B cell (primary cell): ENCODE measurements around the gene CDT1. TPM values are rescaled to one million over a fixed set of nuclear protein-coding genes. Genes with fewer than 3 reads are reported as not detected.

ENCODE experiments used
- ATAC-seq: fragments of 200-7000 bp; cut with Tn5 transposase; one replicate; pipeline ENCODE4 v1.10.0; 2021; ENCODE audit warnings: low read depth, mild to moderate bottlenecking, moderate number of reproducible peaks, moderate library complexity
- CTCF ChIA-PET: fragments of 350-600 bp; sonication (Branson Sonifier 250); formaldehyde crosslinking; loops from one replicate; lab custom pipeline; 2021; ENCODE audit warnings: antibody characterized with exemption, inconsistent platforms; lab: Charles Lee
- POLR2A ChIA-PET: fragments of 350-600 bp; sonication (Branson Sonifier 250); formaldehyde crosslinking; loops from one replicate; lab custom pipeline; 2021; ENCODE audit warnings: antibody characterized with exemption; lab: Charles Lee
- DNase-seq: peaks from one replicate; pipeline ENCODE4 v3.0.0; 2013
- H2AFZ ChIP-seq: 2 replicates; pipeline ENCODE4 v1.6.1; 2012; ENCODE audit warnings: mild to moderate bottlenecking, low read depth, low read length; ENCODE audit not compliant: insufficient read depth, poor library complexity, severe bottlenecking
- H3K27ac ChIP-seq, 2 donors: 1 replicate in 1 of 2; 2 replicates in 1 of 2; pipeline ENCODE4 v1.5.1; 2012 to 2013; ENCODE audit warnings: low read length in 2 of 2, mild to moderate bottlenecking in 2 of 2, moderate library complexity in 1 of 2
- H3K27me3 ChIP-seq, 4 experiments: fragments of 200-600 bp in 1 of 4; sonication (generic) in 1 of 4; replicated peaks in 1 of 4; 1 replicate in 2 of 4; 2 replicates in 2 of 4; pipeline versions ENCODE4 v1.6.1 to v1.7.0; 2013 to 2016; ENCODE audit warnings: low read length in 3 of 4, mild to moderate bottlenecking in 2 of 4, mixed read lengths in 1 of 4, moderate library complexity in 1 of 4; ENCODE audit not compliant: insufficient read depth in 4 of 4, control insufficient read depth in 3 of 4; ENCODE audit errors: control extremely low read depth in 1 of 4
- H3K36me3 ChIP-seq, 2 experiments: replicated peaks in 1 of 2; 1 replicate in 1 of 2; 2 replicates in 1 of 2; pipeline versions ENCODE4 v1.6.1 to v1.7.1; 2013; ENCODE audit warnings: low read length in 1 of 2; ENCODE audit not compliant: insufficient read depth in 2 of 2, control insufficient read depth in 1 of 2; ENCODE audit errors: control extremely low read depth in 1 of 2, extremely low read depth in 1 of 2
- H3K4me1 ChIP-seq, 2 donors: fragments of 200-600 bp in 1 of 2; sonication (generic) in 1 of 2; 1 replicate in 1 of 2; 2 replicates in 1 of 2; pipeline versions ENCODE4 v1.5.1 to v1.6.1; 2013 to 2017; ENCODE audit warnings: low read length in 2 of 2; ENCODE audit not compliant: control insufficient read depth in 2 of 2, insufficient read depth in 2 of 2
- H3K4me2 ChIP-seq: replicated peaks from 2 replicates; pipeline ENCODE3; 2012; ENCODE audit warnings: mild to moderate bottlenecking, low read depth, low read length; ENCODE audit not compliant: poor library complexity, severe bottlenecking
- H3K4me3 ChIP-seq, 5 experiments: fragments of 200-600 bp in 1 of 5; sonication (generic) in 1 of 5; 1 replicate in 3 of 5; 2 replicates in 2 of 5; pipeline versions ENCODE4 v1.5.1 to v1.7.0; 2011 to 2016; ENCODE audit warnings: low read length in 4 of 5, mild to moderate bottlenecking in 4 of 5, low read depth in 2 of 5, control low read depth in 1 of 5, moderate library complexity in 1 of 5; ENCODE audit not compliant: insufficient read depth in 1 of 5; ENCODE audit errors: control extremely low read depth in 1 of 5, extremely low read depth in 1 of 5
- H3K79me2 ChIP-seq: fragments of 200-600 bp; sonication (generic); one replicate; pipeline ENCODE4 v1.6.0; 2016; ENCODE audit warnings: low read length; ENCODE audit not compliant: control insufficient read depth, insufficient read depth
- H3K9ac ChIP-seq: fragments of 200-600 bp; sonication (generic); 2 replicates; pipeline ENCODE4 v1.6.1; 2017; ENCODE audit warnings: mild to moderate bottlenecking, low read length, moderate library complexity
- H3K9me3 ChIP-seq, 3 donors: one replicate each; pipeline versions ENCODE4 v1.6.1 to v1.7.1; 2013; ENCODE audit warnings: low read length in 2 of 3; ENCODE audit not compliant: control insufficient read depth in 2 of 3, insufficient read depth in 1 of 3; ENCODE audit errors: control extremely low read depth in 1 of 3
- H4K20me1 ChIP-seq: 2 replicates; pipeline ENCODE4 v1.6.0; 2012; ENCODE audit warnings: mild to moderate bottlenecking, low read length; ENCODE audit not compliant: insufficient read depth, control insufficient read depth, poor library complexity, severe bottlenecking
- H3K27ac Mint-ChIP-seq: one replicate; pipeline ENCODE4 v1.8.0; 2021; ENCODE audit warnings: mixed read lengths
- H3K27me3 Mint-ChIP-seq: one replicate; pipeline ENCODE4 v1.8.0; 2021; ENCODE audit warnings: mixed read lengths
- H3K4me1 Mint-ChIP-seq: one replicate; pipeline ENCODE4 v1.8.0; 2021; ENCODE audit warnings: mixed read lengths
- H3K4me3 Mint-ChIP-seq: one replicate; pipeline ENCODE4 v1.8.0; 2021; ENCODE audit warnings: mixed read lengths
- H3K9me3 Mint-ChIP-seq: one replicate; pipeline ENCODE4 v1.8.0; 2022; ENCODE audit warnings: mixed read lengths; ENCODE audit not compliant: insufficient read depth
- EZH2 ChIP-seq: IDR thresholded peaks from 2 replicates; pipeline ENCODE4 v1.6.1; 2012; ENCODE audit warnings: borderline replicate concordance, low read depth, mild to moderate bottlenecking, moderate library complexity, low read length; ENCODE audit not compliant: insufficient read depth, poor library complexity, severe bottlenecking
- WGBS: methylation state at CpG from one replicate; pipeline ENCODE4 v1.1.5; 2013; ENCODE audit warnings: missing lambda C conversion rate; ENCODE audit not compliant: insufficient coverage; 5-methylcytosine and 5-hydroxymethylcytosine counted together
- intact Hi-C: fragments of 100-400 bp; cut with micrococcal nuclease; formaldehyde crosslinking; loops from one replicate; pipeline ENCODE4 v1.10.0; 2022
- polyA plus RNA-seq: library from polyadenylated mRNA; depleted of rRNA; stranded (reverse); fragments of >200 nt; gene quantifications from 2 replicates; pipeline ENCODE4 v1.2.3, GENCODE V29; 2012
- total RNA-seq, 2 donors: library from RNA; stranded (reverse); fragments of 120-200 nt in 1 of 2; gene quantifications; 1 replicate in 1 of 2; 2 replicates in 1 of 2; pipeline versions ENCODE4 v1.2.3 to v1.2.4, GENCODE V29; 2013 to 2022
- TF ChIP-seq, protein P1 (sequence below): fragments of 200-600 bp; IDR thresholded peaks from one replicate; pipeline ENCODE4 v1.8.0; 2022; ENCODE audit warnings: antibody characterized with exemption, mild to moderate bottlenecking

CDT1 gene
- total and polyA plus RNA-seq, 2 donors (not counting 1 experiment from before 2014, with no cell fraction given) = 0.27 to 0.36 TPM

DNA sequence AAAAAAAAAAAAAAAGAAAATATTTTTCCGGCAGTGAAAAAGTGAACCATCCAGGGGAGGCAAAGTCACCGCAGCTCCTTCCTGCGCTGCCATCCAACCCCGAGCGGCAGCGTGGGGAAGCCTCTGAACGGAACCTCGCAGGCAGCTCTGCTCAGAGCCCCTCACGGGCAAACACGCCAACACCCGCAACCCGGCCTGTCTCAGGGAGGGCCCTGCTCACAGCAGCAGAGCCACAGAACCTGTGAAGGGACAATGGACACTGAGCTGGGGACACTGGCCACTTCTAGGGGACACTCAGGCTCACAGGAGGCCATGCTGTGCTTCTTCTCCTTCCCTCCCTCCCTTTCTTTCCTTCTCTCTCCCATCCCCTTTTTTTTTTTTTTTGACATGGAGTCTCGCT is 29.5 kb downstream of the CDT1 start:
- no peak overlapping the region for H3K27ac Mint-ChIP-seq
- H3K4me1 Mint-ChIP-seq = peaks cover 2% of the 10 kb centered on the region
- Histone ChIP-seq H3K79me2 (no peaks in the 10 kb centered on the region), H3K27ac (no peak overlapping the region), H3K4me3 (no peak overlapping the region), H3K9ac (no peak overlapping the region), H3K36me3 (peaks cover 0 to 2% of the 10 kb centered on the region in 2 experiments), H3K4me2 (no peak overlapping the region), H2AFZ (no peak overlapping the region), H4K20me1 (no peaks in the 10 kb centered on the region), H3K27me3 (no peaks in the 10 kb centered on the region), H3K4me1 (no peaks in the 10 kb centered on the region), H3K9me3 (no peaks in the 10 kb centered on the region)
- TF ChIP-seq, protein P1, sequence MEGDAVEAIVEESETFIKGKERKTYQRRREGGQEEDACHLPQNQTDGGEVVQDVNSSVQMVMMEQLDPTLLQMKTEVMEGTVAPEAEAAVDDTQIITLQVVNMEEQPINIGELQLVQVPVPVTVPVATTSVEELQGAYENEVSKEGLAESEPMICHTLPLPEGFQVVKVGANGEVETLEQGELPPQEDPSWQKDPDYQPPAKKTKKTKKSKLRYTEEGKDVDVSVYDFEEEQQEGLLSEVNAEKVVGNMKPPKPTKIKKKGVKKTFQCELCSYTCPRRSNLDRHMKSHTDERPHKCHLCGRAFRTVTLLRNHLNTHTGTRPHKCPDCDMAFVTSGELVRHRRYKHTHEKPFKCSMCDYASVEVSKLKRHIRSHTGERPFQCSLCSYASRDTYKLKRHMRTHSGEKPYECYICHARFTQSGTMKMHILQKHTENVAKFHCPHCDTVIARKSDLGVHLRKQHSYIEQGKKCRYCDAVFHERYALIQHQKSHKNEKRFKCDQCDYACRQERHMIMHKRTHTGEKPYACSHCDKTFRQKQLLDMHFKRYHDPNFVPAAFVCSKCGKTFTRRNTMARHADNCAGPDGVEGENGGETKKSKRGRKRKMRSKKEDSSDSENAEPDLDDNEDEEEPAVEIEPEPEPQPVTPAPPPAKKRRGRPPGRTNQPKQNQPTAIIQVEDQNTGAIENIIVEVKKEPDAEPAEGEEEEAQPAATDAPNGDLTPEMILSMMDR = no peak
- no peak for TF ChIP-seq EZH2
- ChIA-PET POLR2A (interaction anchor here (0.6 kb wide), 1 partner anchor 82 kb away, joined by 3 read pairs; no protein-coding TSS in a partner anchor), CTCF (no interaction called here)
- no peak for ATAC-seq
- no peak overlapping the region for H3K4me3 Mint-ChIP-seq
- no peaks in the 10 kb centered on the region for H3K9me3 Mint-ChIP-seq
- no peak for DNase-seq
- intact Hi-C loops = no loop called here
- WGBS = 91% methylated on average over 11 of the region's 13 CpGs
- H3K27me3 Mint-ChIP-seq = no peaks in the 10 kb centered on the region

DNA sequence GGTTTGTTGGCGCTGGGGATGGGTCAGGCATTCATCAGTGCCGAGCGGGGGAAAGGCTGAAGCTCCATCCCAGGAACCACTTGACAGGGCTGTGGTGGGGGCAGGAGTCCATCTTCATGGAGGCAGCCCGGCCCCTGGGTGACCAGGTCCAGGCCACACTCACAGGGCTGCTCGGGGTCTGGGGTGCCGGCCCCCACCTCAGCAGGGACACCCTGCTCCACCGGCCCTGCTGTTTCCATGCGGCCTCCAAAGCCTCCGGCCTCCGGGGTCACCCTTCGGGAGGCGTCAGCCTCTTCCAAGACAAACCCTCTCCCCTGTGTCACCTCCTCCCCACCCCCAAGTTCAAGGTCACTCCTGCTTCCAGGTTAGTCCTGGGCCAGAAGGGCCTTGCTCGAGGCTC is 31.1 kb downstream of the CDT1 start:
- H3K27me3 ChIP-seq = no peaks in the 10 kb centered on the region
- peaks cover 0 to 3% of the 10 kb centered on the region in 2 experiments for H3K36me3 ChIP-seq
- no peaks in the 10 kb centered on the region for H4K20me1 ChIP-seq
- POLR2A ChIA-PET = no interaction called here
- Mint-ChIP-seq H3K27ac (no peak overlapping the region), H3K9me3 (no peaks in the 10 kb centered on the region), H3K4me1 (peaks cover 2% of the 10 kb centered on the region), H3K27me3 (no peaks in the 10 kb centered on the region), H3K4me3 (no peak overlapping the region)
- H3K79me2 ChIP-seq = no peaks in the 10 kb centered on the region
- no peak for DNase-seq
- CTCF ChIA-PET = no interaction called here
- ATAC-seq = no peak
- no peak overlapping the region for H2AFZ ChIP-seq
- no peak overlapping the region for H3K4me3 ChIP-seq
- H3K27ac ChIP-seq = no peak overlapping the region
- intact Hi-C loops = no loop called here
- TF ChIP-seq, protein P1 = no peak
- TF ChIP-seq EZH2 = no peak
- H3K9me3 ChIP-seq = no peaks in the 10 kb centered on the region
- WGBS = 97% methylated on average over 11 of the region's 13 CpGs
- no peak overlapping the region for H3K4me2 ChIP-seq
- no peak overlapping the region for H3K9ac ChIP-seq
- no peaks in the 10 kb centered on the region for H3K4me1 ChIP-seq
